Measurements from ENCODE around the gene NDST3.
"Not testable (repeated sequence)": the region's sequence is repeated elsewhere in the genome, so short reads cannot be mapped to it uniquely, and the experiment has no call there.

Gene NDST3

GRCh38 chr4:118270492-118270891 is 236.2 kb downstream of the NDST3 start:
- peak; percentile 37 for DNase-seq (ENCODE audit: low spot score)

GRCh38 chr4:118271788-118272187 is 237.5 kb downstream of the NDST3 start:
- DNase-seq (ENCODE audit: low spot score) = no peak

- no peak for DNase-seq (ENCODE audit: low spot score)
These were observed 239.4 kb downstream of the NDST3 start for GRCh38 chr4:118273642-118274041.

GRCh38 chr4:118276580-118276979 is 242.3 kb downstream of the NDST3 start:
- DNase-seq (ENCODE audit: low spot score) = no peak

GRCh38 chr4:118277243-118277642 is 243.0 kb downstream of the NDST3 start:
- no peak for DNase-seq (ENCODE audit: low spot score)

- peak; percentile 89 for DNase-seq (ENCODE audit: low spot score)
These were observed 244.4 kb downstream of the NDST3 start for GRCh38 chr4:118278473-118279274.

- no peak for DNase-seq (ENCODE audit: low spot score)
These were observed 245.0 kb downstream of the NDST3 start for GRCh38 chr4:118279328-118279727.

- DNase-seq (ENCODE audit: low spot score) = no peak
These were observed 245.7 kb downstream of the NDST3 start for GRCh38 chr4:118279920-118280432.

GRCh38 chr4:118280501-118281218 is 246.4 kb downstream of the NDST3 start:
- DNase-seq (ENCODE audit: low spot score) = peak; percentile 69

- no peak for DNase-seq (ENCODE audit: low spot score)
These were observed 247.5 kb downstream of the NDST3 start for GRCh38 chr4:118281611-118282442.

GRCh38 chr4:118282692-118283091 is 248.4 kb downstream of the NDST3 start:
- DNase-seq (ENCODE audit: low spot score) = no peak

GRCh38 chr4:118284169-118284568 is 249.9 kb downstream of the NDST3 start:
- DNase-seq (ENCODE audit: low spot score) = no peak

GRCh38 chr4:118285931-118286330 is 251.6 kb downstream of the NDST3 start:
- no peak for DNase-seq (ENCODE audit: low spot score)

GRCh38 chr4:118286685-118287084 is 252.4 kb downstream of the NDST3 start:
- no peak for DNase-seq (ENCODE audit: low spot score)

GRCh38 chr4:118287711-118288451 is 253.6 kb downstream of the NDST3 start:
- DNase-seq (ENCODE audit: low spot score) = no peak

- no peak for DNase-seq (ENCODE audit: low spot score)
These were observed 255.5 kb downstream of the NDST3 start for GRCh38 chr4:118289794-118290193.

- DNase-seq (ENCODE audit: low spot score) = no peak
These were observed 256.7 kb downstream of the NDST3 start for GRCh38 chr4:118290951-118291350.

- no peak for DNase-seq (ENCODE audit: low spot score)
These were observed 262.4 kb downstream of the NDST3 start for GRCh38 chr4:118296729-118297128.

GRCh38 chr4:118299619-118300018 is 265.3 kb downstream of the NDST3 start:
- DNase-seq (ENCODE audit: low spot score) = not testable (repeated sequence)

- DNase-seq (ENCODE audit: low spot score) = no peak
These were observed 273.4 kb downstream of the NDST3 start for GRCh38 chr4:118307643-118308042.
